GM19035 (cell line): ENCODE data around the gene ENPP6.
"Not testable (repeated sequence)": the region's sequence is repeated elsewhere in the genome, so short reads cannot be mapped to it uniquely, and the experiment has no call there.

Source experiments
- ATAC-seq: cut with Tn5 transposase; IDR thresholded peaks from one replicate; pipeline ENCODE4 v1.9.1; 2021; ENCODE audit not compliant: unreplicated experiment

ENPP6 gene

DNA sequence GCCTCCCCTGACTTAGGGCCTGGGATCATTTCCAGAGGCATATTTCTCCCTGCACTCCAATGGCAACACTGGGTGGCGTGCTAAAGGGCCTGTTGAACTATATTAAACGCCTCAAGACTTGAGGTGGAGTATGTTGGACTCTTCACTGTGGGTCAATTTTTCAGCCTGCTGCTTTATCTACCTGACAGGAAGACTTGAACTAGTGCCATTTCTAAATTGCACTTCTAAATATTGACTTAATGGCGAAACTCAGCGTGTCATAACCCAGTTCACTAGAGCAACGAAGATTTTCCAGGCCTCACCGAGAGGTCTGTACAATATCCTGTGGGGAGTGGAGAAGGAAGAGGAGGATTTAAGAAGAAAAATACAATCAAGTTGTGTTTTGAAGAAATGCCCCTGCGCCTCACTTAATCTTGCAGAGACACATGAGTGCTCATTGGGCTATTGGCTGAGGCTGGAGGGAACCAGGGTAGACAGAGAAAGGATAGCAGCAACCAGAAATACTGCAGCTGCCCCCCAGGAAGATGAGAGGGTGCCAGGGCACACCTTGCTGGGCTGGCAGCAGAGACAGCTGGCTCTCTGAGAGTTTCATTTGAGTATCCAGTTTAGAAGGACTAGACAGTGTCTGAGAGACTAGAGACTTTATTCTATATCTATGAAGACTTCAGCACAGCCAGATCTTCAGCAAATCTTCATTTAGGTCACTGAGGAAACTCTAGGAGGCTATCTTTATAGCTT, 67.4 kb downstream of the ENPP6 start:
- no peak for ATAC-seq

DNA sequence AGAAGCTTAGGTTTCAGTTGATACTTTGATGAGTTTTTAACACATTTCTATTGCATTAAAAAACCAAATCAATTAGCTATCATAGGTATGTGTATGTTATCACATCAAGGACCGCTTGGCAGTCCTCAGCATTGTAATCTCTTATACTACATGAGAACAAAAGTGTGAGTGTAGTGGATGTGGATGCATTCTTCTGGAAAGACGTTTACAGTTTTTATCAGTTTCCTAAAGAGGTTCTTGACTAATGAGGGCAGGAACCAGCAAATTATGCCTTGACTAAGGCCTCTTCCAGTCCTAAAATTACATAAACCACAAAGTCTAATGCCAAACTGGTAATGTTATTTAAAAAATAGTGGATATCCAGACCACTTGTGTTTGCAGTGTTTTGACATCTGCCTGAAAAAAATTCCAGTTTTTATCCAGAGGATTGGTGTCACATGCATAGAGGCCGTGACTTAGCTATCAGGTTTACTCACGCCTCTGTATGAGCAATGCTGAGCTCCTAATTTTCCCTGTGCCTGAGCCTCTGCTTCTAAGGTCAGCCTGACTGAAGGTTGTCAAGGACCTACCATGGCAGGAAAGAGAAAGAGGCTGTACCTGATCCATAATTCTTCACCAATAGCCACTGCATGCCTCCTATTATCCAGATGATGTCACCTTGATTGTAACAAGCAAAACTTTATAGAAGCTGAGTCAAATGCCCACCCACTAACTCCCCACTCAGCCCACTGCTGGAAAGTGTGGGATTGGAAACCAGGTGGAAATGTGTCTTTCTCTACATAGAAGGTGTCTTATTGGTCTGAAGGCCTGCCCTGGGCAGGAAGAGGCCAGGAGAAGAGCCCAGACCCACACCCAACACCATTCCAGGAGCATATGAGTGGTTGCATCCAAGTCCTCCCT, 68.7 kb downstream of the ENPP6 start:
- no peak for ATAC-seq

DNA sequence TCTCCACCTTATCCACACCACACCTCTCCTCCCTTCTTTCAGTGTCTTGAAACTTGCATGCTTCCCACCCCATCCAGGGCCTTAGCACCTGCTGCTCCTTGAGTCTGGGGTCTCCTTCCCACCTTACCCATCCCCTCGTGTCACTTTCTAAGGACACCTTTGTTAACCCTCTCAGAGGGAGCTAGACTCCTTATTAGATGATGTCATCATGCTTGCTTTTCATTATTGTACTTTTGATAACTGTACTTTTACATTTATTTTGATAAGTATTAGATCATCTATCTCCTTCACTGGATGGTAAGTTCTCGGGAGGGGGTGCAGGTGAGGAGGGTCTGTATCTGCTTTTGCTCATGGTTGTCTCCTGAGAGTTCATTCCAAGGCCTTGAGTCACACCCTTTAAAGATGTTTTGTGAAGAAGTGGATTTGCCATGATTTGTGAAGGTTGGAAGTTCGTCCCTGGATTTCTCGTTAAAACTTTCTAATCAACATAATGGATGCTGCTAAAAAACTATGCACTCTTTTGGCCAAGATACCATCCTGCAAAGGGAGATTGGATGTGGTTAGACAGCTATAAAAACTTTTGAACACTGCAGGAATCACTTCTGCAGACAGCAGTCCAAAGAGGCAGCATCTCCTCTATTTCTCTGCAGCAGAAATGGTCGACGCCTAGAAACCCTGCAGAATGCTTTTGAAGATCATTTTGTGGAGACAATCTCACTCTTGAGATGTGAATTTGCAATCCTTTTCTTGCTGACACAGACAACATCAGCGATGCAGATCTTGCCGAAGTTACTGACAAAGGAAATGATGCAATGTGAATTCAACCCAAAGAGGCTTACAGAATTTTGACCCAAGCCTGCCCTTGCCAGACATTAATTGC, 69.6 kb downstream of the ENPP6 start:
- no peak for ATAC-seq

DNA sequence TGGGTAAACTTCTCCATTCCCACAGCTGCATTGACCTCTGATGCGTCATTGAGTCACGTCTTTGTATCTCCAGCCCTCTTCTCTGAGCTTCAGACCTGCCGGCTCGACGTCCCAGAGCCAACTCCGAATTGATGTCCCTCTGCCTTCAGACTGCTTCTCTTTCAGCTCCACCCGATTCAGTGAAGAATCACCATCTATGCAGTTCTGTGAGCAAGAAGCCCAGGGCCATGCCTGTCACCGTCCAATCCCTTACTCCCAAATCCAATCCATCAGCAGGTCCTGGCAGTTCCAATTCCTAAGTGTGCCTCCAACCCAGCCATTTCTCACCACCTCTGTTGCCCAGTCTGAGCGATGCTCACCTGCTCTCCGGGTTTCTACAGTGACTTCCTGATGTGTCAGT, 70.7 kb downstream of the ENPP6 start:
- ATAC-seq = no peak

DNA sequence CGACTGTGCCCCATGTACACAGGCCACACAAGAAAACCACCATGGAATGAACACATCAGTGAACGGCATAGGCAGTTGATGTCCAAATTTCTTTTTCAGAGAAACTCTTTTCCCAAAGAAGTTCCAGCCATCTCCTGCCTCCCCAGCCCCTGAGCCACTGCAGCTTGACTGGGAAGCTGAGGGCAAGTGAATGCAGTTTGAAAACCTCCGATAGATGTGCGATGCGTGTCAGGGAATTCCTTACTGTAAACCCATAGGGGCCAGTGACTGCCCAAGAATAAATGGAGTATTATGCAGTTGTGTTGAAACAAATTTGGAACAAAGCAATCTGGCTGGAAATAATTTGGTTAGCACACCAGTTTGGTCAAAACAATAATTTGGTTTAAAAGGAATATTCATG, 72.1 kb downstream of the ENPP6 start:
- no peak for ATAC-seq

DNA sequence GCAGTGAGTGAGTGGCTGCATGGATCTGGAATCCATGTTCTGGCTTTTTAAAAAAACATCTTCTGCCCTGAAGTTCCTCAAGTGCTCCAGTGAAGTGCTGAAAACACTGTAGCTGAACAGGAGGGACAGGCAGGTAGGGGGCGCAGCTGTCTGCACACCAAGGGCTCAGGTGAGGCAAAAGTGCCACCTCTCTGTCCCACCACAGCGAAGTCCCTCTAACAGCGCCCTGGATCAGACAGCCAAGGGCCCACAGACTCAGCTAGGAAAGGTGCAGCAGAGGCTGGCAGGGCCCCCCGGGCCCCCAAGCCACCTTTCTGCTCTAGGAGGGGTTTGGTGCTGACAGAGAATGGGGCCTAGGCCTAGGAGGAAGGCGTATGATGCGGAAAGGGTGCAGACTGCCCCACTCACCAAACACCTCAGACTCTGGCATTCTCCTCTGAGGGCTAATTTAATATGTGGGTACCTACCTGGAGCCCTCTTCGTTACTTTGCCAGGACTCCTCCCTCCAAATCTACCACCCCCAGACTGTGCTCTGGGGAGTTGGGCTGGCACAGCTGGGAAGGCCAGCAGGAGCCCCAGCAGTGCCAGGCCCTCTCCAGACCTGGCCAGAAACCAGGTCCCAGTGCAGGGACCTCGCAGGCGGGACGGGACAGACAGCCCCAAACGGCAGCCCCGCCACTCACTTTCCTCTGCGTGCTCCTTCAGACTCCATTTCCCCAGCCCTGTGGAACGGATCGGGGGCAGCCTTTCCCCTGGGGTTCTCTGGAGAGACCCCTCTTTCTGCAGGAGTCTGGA, 73.7 kb downstream of the ENPP6 start:
- no peak for ATAC-seq

DNA sequence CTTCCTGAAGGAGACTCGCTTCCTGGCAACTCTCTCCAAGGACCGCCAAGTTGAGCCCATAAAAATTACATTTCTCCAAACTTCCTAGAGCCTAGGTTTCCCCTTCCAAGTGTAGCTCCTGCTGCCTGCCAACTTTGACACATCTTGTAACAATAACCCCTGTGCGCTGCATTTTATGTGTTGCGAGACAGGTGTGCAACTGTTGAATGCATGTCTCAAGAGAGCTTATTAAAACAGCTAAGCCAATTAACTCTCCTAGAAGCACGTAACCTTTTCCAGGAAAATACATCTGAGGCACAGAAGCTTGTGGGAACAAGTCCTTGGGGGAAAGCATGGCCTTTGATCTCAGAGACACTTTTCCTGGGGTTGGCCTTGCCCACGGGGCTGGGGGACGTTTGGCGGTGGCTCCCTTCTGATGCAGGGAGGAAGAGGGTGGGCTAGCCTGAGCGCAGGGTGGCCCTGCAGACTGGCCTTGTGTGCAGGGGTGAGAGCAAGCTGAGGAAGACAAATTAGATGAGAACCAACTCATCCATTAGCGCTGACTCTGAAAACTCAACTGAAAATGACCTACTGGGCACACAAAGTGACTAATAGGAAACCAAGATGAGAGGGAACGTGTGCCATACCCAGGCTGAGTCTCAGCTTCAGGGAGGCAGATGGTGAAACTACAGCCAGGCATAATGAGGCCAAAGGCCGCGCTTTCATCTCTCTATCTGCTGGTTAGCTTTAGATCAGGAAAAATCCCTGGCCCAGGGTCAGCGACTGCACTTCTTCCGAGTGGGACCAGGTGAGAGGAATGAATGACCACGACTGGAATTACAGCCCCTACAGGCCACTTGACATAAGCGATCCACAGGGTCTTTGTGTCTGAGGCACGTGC, 75.3 kb downstream of the ENPP6 start:
- ATAC-seq = no peak

DNA sequence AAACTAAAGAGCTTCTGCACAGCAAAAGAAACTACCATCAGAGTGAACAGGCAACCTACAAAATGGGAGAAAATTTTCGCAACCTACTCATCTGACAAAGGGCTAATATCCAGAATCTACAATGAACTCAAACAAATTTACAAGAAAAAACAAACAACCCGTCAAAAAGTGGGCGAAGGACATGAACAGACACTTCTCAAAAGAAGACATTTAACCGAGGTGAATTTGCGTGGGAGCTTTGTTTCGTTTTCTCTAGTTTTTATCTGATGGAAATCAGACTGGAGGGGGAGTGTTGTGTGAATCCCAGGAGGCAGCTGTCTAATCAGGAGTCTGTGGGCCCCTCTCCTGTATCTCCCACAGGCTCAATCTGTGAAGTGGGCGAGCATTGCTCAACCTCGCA, 76.8 kb downstream of the ENPP6 start:
- not testable (repeated sequence) for ATAC-seq

DNA sequence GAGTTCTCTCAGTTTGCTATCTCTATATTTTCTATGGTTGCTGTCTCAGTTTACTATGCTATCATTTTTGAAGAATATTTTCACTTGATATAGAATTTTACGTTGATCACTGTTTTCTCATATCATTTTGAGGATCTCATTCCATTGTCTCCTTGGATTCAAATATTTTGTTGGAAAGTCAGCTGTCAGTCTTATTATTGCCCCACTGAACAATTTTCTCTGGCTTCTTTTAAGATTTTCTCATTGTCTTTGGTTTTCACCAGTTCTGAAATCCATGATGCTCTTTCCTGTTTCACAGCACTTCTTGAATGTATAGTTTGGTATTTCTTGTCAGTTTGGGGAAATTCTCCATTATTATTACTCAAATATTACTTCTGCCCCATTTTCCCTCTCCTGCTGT, 81.1 kb downstream of the ENPP6 start:
- no peak for ATAC-seq

DNA sequence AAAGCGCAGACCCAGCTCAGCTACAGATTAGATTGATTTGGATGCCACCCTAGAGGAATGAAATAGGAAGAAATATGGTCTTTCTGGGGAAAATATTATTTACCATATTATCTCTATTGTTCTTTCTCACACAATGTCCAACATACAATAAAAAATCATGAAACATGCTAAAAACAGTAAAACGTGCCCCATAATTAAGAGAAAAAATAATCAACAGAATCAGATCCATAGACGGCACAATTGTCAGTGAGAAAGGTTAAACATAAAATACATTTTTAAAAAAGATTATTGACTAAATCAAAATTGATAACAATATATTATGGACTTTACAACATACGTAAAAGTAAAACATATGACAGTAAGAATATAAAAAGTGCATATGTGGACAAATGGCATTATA, 90.9 kb downstream of the ENPP6 start:
- ATAC-seq = no peak

DNA sequence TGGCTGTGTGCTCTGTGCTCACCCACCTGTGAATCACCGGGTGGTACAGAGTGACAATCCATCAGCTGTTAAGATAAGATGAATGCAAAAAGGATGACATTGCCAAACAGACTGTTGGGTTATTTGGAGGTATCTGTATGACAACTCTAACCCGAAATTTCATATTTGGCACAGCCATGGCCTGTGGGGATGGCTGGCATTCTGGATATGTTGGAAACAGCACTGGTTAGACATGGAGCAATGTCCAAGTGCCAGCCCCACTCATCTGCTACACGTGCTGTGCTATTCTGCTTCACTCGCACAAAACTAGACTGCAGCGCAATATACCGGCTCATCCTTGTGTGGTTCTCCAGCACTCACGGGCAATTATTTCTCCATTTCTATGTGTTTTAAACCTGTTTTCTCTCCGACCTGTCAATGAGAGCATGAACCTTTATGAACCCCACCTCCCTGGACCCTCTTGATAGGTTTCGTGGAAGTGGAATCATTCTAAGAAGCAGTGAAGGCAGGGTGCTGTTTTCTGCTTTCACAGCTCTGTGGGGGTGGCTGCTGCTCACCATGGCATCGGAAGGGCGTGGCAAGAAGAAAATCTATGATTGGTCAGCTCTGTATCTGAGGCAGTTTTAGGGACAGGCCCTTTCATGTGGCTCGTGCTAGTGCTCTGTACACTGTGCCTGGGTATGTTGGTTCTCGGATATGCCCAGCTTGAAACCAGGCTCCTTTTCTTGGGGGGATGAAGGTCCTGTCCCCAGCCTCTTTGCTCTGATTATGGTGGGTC, 94.9 kb downstream of the ENPP6 start:
- no peak for ATAC-seq

DNA sequence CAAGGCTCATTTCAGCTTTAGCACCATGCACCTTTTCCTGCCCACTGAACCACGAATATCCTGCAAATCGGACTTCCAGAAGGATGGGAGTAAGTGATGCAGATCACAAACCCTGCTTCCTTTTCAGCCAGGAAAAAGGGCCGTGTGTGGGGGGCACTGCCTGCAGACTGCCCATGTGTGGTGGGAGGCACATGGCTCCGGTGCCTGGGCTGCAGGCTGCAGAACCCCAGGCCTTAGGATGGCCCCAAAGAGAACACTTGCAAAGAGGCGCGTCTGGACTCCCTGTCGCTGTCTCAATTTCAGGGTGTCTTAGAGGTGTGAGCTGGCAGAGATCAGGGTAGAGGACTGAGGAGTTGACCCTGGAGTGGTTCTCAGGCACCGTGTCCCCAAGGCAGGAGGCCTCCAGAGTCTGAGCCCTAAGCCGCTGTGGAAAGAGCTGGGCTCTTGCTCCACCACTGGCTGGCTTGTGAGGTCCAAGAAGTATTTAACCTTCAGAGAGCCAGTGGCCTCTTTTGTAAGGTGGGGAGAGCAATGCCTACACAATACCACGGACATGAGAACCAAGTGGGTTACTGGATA, 97.0 kb downstream of the ENPP6 start:
- ATAC-seq = no peak

DNA sequence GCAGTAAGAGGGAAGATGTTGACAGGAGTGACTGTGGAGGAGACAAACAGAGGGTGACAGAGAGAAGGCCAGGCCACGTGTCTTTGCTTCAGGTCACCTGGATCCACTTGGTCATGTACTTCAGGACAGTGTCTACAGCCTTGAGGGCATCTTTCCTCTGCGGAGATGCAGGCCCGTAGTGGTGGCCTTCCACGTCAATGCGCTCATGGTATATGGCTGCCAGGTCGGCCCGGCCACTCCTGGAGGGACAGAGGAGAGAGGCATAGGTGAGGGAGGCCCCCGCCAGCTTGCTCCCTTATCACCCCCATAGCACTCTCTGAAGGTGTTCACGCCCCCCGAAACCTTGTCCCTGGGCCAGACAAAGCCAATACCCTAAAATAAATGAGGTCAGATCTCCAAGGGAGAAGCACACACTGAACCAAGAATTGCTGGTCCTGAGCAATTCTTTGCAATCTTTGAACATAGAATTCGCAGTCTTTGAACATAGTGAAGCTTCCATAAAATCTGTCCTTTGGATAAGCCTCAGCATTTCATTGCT, 99.9 kb downstream of the ENPP6 start:
- no peak for ATAC-seq

DNA sequence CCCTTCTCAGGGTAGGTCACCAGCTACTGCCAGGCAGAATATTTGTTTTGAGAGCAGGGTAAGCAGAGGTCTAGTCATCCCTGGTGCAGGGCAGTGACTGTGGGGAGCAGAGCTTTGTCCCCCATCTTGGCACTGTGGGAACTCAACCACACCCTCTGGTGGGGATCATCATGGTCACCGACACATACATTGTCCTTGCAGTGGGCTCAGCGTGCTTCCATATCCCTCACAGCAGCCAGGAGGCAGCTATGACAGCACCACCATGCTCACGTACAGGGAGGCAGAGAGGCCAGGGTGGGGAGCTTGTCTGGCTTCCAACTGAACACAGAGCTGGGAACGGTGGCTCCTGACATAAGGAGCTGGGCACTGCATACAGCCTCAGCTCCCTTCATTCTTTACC, 102.3 kb downstream of the ENPP6 start:
- ATAC-seq = no peak

DNA sequence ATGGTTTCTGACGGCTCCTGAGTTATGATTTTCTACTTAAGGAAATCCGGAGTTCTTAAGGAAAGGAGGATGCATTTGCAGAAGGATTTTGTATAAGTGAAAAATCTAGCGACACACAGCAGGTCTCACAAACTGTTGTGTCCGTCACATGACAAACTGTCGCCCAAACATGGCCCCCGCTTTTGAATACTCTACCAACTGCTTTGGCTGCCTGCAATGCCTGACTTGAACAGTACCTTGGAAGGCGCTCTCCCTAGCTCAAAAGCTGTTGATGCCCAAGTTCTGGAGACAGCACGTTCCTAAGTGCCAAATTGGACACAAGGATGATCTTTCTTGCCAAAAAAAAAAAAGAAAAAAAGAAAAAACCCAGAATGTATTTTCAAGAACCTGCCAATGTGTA, 103.2 kb downstream of the ENPP6 start:
- no peak for ATAC-seq

DNA sequence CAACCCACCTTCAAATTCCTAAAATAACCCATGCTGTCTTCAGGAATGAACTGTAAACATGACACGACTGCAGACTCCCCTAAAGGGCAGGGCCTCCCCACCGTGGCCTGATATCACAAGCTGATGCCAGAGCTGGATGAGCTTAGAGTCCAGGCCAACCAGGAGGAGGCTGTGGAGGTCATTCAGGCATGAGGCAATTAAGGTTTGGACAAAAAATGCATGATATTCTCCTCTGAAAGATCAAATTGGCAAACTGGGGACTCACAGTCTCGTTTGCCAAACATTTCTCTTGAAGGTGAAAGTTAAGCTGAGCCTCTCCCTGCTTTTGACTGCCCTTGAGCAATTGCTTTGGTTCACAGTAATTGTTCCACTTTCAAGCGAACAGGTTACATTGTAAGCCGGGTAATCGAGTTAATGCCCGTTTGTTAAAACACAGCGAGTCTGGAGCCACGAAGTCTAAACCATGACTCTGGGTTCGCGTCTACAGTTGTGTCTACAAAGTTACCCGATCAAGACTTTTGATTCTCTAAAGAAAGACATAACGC, 105.6 kb downstream of the ENPP6 start:
- no peak for ATAC-seq

DNA sequence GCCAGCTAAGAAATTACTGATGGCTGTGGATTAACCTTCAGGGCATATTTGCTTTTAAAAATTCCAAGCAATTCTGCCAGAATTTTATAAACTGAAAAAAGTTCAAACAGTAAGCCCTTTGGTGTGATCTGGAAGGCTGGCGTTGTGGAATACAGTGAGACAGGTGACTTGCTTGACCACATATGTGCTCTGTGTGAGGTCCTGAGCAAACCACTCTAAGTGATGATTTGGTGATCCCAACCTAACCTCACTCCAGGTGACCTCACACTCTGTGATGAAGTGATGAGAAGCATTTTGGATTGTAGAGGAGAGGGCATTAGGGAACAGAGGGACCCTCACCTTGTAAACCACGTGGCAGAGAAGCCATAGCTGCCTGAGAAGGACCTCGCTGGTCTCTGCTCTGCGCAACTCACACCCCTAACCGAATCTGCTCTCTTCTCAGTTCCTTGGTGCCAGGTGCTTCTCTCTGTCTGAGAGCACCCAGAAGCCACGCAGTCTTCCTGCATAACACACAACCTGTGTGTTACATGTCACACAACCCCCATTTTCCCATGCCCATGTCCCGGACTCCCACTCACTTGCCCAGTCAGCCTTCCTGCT, 106.3 kb downstream of the ENPP6 start:
- ATAC-seq = no peak
